ENCODE measurements around the gene HBZ. TPM values are rescaled to one million over a fixed set of nuclear protein-coding genes. Genes with fewer than 3 reads are reported as not detected.
A peak's percentile ranks its signal among the peaks of the same experiment; 100 is the strongest.

Gene HBZ
- total and polyA plus RNA-seq, 9 of the 15 experiments (the other 6 are each of a cell fraction or from before 2014, with no cell fraction given), result 58.0 to 610 (median 113) TPM

DNA sequence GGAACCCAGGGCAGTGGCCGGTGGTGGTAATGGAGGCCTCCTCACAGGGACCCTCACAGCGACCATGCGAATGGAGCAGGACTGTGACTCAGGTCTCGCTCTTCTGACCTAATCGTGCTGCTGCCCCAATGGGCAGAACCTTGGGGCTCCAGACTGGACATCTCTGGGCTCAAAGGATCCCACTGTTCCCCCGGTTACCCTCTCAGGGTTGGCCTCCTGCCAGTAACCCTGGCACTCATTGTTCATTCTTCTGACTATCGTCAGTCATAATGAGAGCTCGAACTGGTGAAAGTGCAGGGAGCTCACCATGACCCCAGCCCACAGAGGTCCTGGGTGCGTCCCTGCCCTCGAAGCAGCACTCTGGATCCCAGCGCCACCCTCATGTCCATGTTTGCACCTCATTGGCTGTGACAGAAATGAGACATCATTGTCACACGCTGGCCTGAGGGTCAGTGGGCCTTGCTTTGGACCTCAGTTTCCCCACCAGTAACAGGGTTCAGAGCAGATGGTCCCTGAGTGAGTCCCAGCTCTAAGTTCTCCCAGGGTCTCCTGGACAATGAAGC lies 10.0 kb upstream of the HBZ start (continued):
- TF ChIP-seq ZNF445 (CRISPR knock-in tag; IDR thresholded peaks at IDR 0.05; ENCODE audit: low read depth), result no peak
- 0 out of 2 replicates have a peak, but pooled peaks have one; percentile 22 for TF ChIP-seq CEBPG (CRISPR knock-in tag; IDR thresholded peaks at IDR 0.05)
- no peak for TF ChIP-seq CEBPG (tag; conservative IDR thresholded peaks at IDR 0.05 in 1 of 2, IDR thresholded peaks at IDR 0.05 in 1 of 2)
- no peak for TF ChIP-seq XRCC4 (IDR thresholded peaks at IDR 0.05; ENCODE audit: extremely low read depth, insufficient read depth, insufficient read length)
- no peak for TF ChIP-seq DNMT1 (IDR thresholded peaks at IDR 0.05)
- TF ChIP-seq PRPF4 (IDR thresholded peaks at IDR 0.05; ENCODE audit: insufficient read depth, low read depth, low read length, poor library complexity, severe bottlenecking), result no peak
- TF ChIP-seq ZBED1 (IDR thresholded peaks at IDR 0.05), result no peak
- TF ChIP-seq, protein P1, sequence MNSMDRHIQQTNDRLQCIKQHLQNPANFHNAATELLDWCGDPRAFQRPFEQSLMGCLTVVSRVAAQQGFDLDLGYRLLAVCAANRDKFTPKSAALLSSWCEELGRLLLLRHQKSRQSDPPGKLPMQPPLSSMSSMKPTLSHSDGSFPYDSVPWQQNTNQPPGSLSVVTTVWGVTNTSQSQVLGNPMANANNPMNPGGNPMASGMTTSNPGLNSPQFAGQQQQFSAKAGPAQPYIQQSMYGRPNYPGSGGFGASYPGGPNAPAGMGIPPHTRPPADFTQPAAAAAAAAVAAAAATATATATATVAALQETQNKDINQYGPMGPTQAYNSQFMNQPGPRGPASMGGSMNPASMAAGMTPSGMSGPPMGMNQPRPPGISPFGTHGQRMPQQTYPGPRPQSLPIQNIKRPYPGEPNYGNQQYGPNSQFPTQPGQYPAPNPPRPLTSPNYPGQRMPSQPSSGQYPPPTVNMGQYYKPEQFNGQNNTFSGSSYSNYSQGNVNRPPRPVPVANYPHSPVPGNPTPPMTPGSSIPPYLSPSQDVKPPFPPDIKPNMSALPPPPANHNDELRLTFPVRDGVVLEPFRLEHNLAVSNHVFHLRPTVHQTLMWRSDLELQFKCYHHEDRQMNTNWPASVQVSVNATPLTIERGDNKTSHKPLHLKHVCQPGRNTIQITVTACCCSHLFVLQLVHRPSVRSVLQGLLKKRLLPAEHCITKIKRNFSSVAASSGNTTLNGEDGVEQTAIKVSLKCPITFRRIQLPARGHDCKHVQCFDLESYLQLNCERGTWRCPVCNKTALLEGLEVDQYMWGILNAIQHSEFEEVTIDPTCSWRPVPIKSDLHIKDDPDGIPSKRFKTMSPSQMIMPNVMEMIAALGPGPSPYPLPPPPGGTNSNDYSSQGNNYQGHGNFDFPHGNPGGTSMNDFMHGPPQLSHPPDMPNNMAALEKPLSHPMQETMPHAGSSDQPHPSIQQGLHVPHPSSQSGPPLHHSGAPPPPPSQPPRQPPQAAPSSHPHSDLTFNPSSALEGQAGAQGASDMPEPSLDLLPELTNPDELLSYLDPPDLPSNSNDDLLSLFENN (IDR thresholded peaks at IDR 0.05; ENCODE audit: low read depth in 2 of 2, low read length in 2 of 2), result no peak
- no peak for TF ChIP-seq NR2C2 (CRISPR knock-in tag; IDR thresholded peaks at IDR 0.05)
- peak; percentile 35; the same call in 1 of the 2 replicates for TF ChIP-seq NR2C2 (tag; IDR thresholded peaks at IDR 0.05)
- TF ChIP-seq, protein P2, sequence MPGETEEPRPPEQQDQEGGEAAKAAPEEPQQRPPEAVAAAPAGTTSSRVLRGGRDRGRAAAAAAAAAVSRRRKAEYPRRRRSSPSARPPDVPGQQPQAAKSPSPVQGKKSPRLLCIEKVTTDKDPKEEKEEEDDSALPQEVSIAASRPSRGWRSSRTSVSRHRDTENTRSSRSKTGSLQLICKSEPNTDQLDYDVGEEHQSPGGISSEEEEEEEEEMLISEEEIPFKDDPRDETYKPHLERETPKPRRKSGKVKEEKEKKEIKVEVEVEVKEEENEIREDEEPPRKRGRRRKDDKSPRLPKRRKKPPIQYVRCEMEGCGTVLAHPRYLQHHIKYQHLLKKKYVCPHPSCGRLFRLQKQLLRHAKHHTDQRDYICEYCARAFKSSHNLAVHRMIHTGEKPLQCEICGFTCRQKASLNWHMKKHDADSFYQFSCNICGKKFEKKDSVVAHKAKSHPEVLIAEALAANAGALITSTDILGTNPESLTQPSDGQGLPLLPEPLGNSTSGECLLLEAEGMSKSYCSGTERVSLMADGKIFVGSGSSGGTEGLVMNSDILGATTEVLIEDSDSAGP (CRISPR knock-in tag; IDR thresholded peaks at IDR 0.05), result no peak
- no peak for TF ChIP-seq PHF8 (IDR thresholded peaks at IDR 0.05; ENCODE audit: borderline replicate concordance, low read length)
- TF ChIP-seq ZNF76 (CRISPR knock-in tag; IDR thresholded peaks at IDR 0.05; ENCODE audit: borderline replicate concordance), result no peak
- no peak for TF ChIP-seq SMARCE1 (IDR thresholded peaks at IDR 0.05)
- no peak for TF ChIP-seq DDX20 (tag; IDR thresholded peaks at IDR 0.05; ENCODE audit: low read depth)
- no peak for TF ChIP-seq LARP7 (IDR thresholded peaks at IDR 0.05)
- no peak for TF ChIP-seq ZFP36 (IDR thresholded peaks at IDR 0.05; ENCODE audit: low read depth, low read length, partially characterized antibody)
- TF ChIP-seq PCBP2 (IDR thresholded peaks at IDR 0.05; ENCODE audit: low read depth, low read length, poor library complexity, severe bottlenecking), result no peak
- TF ChIP-seq ZC3H4 (CRISPR knock-in tag; IDR thresholded peaks at IDR 0.05; ENCODE audit: borderline replicate concordance), result no peak
